ENCODE data around the gene KRTAP4-2.
"Not testable (repeated sequence)": the region's sequence is repeated elsewhere in the genome, so short reads cannot be mapped to it uniquely, and the experiment has no call there.

DNA sequence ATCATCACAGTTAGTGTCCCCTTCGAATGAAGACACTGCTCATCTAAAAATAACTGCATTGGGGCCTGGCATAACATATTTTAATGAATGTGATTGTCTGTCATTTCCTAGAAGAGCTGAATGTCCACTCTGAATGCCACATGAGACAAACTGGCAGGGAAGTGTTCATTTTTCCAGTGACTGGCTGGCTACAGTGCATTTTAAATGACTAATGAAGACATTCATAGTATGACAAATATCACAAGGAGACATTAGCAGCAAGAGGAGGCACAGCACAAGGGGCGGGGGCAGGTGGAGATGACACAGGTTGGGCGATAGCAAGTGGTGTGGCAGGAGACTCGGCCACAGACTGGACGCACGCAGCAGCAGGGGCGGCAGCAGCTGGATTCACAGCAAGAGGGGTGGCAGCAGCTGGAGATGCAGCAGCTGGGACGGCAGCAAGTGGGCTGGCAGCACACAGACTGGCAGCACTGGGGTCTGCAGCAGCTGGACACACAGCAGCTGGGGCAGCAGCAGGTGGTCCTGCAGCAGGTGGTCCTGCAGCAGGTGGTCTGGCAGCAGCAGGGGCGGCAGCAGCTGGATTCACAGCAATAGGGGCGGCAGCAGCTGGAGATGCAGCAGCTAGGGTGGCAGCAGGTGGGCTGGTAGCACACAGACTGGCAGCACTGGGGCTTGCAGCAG, 28.9 kb downstream of the KRTAP4-2 start:
- TF ChIP-seq, protein P1, sequence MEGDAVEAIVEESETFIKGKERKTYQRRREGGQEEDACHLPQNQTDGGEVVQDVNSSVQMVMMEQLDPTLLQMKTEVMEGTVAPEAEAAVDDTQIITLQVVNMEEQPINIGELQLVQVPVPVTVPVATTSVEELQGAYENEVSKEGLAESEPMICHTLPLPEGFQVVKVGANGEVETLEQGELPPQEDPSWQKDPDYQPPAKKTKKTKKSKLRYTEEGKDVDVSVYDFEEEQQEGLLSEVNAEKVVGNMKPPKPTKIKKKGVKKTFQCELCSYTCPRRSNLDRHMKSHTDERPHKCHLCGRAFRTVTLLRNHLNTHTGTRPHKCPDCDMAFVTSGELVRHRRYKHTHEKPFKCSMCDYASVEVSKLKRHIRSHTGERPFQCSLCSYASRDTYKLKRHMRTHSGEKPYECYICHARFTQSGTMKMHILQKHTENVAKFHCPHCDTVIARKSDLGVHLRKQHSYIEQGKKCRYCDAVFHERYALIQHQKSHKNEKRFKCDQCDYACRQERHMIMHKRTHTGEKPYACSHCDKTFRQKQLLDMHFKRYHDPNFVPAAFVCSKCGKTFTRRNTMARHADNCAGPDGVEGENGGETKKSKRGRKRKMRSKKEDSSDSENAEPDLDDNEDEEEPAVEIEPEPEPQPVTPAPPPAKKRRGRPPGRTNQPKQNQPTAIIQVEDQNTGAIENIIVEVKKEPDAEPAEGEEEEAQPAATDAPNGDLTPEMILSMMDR (IDR thresholded peaks at IDR 0.05), result not testable (repeated sequence)
- not testable (repeated sequence) for TF ChIP-seq ZFX (IDR thresholded peaks at IDR 0.05; ENCODE audit: borderline replicate concordance)

Measured in 22Rv1 (cell line).